K562 (cell line): ENCODE results near the gene ENTREP3. TPM values are rescaled to one million over a fixed set of nuclear protein-coding genes. Genes with fewer than 3 reads are reported as not detected.

ENCODE experiments used
- ATAC-seq: fragments of 200-7000 bp; cut with Tn5 transposase; 3 replicates; pipeline ENCODE4 v1.9.1; 2020; ENCODE audit warnings: moderate library complexity
- BruUV-seq: library from RNA; stranded (reverse); fragments of 400-500 nt; replicated peaks from 2 replicates; lab custom pipeline; 2021; lab: Mats Ljungman, UMichigan
- CTCF ChIA-PET: fragments of 300-600 bp; formaldehyde crosslinking; extraction: SDS; loops from one replicate; lab custom pipeline; 2021; ENCODE audit warnings: low intra/inter-chr PET ratio; lab: Yijun Ruan, JAX
- POLR2A ChIA-PET: fragments of 300-600, 350-650 bp; sonication (Branson Sonifier 250); formaldehyde crosslinking; extraction: SDS; loops from one replicate; lab custom pipeline; 2021; ENCODE audit warnings: antibody characterized with exemption, inconsistent platforms; lab: Yijun Ruan, JAX
- DNase-seq, 4 experiments: peaks; one replicate each; pipeline versions ENCODE4 v3.0.0 to v3.0.0-alpha.2; 2011 to 2018; ENCODE audit warnings: low spot score in 3 of 4, mixed read lengths in 3 of 4; ENCODE audit errors: extremely low read depth in 1 of 4
- FAIRE-seq: peaks from 2 replicates; lab custom pipeline; 2011; peaks lifted over from hg19 to GRCh38; lab: Jason Lieb, UNC
- H2AFZ ChIP-seq: 2 replicates; pipeline ENCODE4 v1.6.0; 2011; ENCODE audit warnings: low read depth, low read length, control low read depth, inconsistent platforms
- H3K27ac ChIP-seq: fragments of 200-600 bp; 3 replicates; pipeline ENCODE4 v1.8.0; 2011; ENCODE audit warnings: low read depth, mild to moderate bottlenecking, control low read depth, inconsistent platforms, low read length, moderate library complexity, mixed read lengths; ENCODE audit errors: extremely low read depth
- H3K27me3 ChIP-seq, 2 experiments: fragments of 300-600 bp in 1 of 2; 2 replicates in 1 of 2; 3 replicates in 1 of 2; pipeline versions ENCODE4 v1.6.0 to v1.8.0; 2011; ENCODE audit warnings: inconsistent platforms in 2 of 2, low read length in 2 of 2, mild to moderate bottlenecking in 1 of 2, mixed read lengths in 1 of 2, moderate library complexity in 1 of 2; ENCODE audit not compliant: control insufficient read depth in 2 of 2, insufficient read depth in 2 of 2
- H3K36me3 ChIP-seq: fragments of 300-600 bp; 3 replicates; pipeline ENCODE4 v1.8.0; 2011; ENCODE audit warnings: mild to moderate bottlenecking, low read length, inconsistent platforms; ENCODE audit not compliant: control insufficient read depth, insufficient read depth
- H3K4me1 ChIP-seq, 2 experiments: fragments of 200-600 bp in 1 of 2; replicated peaks in 1 of 2; 2 replicates in 1 of 2; 3 replicates in 1 of 2; pipeline versions ENCODE4 v1.5.1 to v1.8.0; 2011; ENCODE audit warnings: inconsistent platforms in 2 of 2, low read length in 2 of 2, mild to moderate bottlenecking in 1 of 2, mixed read lengths in 1 of 2, moderate library complexity in 1 of 2; ENCODE audit not compliant: control insufficient read depth in 2 of 2, insufficient read depth in 2 of 2
- H3K4me2 ChIP-seq: 2 replicates; pipeline ENCODE4 v1.6.1; 2011; ENCODE audit warnings: low read length, control low read depth, inconsistent platforms, mixed read lengths; ENCODE audit not compliant: insufficient read depth
- H3K4me3 ChIP-seq: fragments of 200-600 bp; sonication (generic), shearing (Covaris generic); 2 replicates; pipeline ENCODE4 v1.5.1; 2016; ENCODE audit warnings: control low read depth, inconsistent platforms
- H3K79me2 ChIP-seq: fragments of 200-600 bp; 3 replicates; pipeline ENCODE4 v1.8.0; 2011; ENCODE audit warnings: low read length, inconsistent platforms; ENCODE audit not compliant: control insufficient read depth, insufficient read depth
- H3K9ac ChIP-seq, 2 experiments: 2 replicates each; pipeline versions ENCODE4 v1.6.0 to v1.6.1; 2011; ENCODE audit warnings: low read depth in 2 of 2, low read length in 2 of 2, control low read depth in 1 of 2, inconsistent platforms in 1 of 2, mild to moderate bottlenecking in 1 of 2, mixed read lengths in 1 of 2; ENCODE audit not compliant: insufficient read depth in 1 of 2
- H3K9me1 ChIP-seq: one replicate; pipeline ENCODE4 v1.6.0; 2011; ENCODE audit warnings: inconsistent platforms, mild to moderate bottlenecking, low read length, moderate library complexity; ENCODE audit not compliant: control insufficient read depth, insufficient read depth
- H3K9me3 ChIP-seq: replicated peaks from 2 replicates; pipeline ENCODE4 v1.5.1; 2011; ENCODE audit warnings: low read depth, low read length, inconsistent platforms; ENCODE audit not compliant: control insufficient read depth, insufficient read depth
- H4K20me1 ChIP-seq: replicated peaks from 2 replicates; pipeline ENCODE4 v1.6.1; 2011; ENCODE audit warnings: low read length, inconsistent platforms, mixed read lengths; ENCODE audit not compliant: control insufficient read depth, insufficient read depth
- CREB5 ChIP-seq: fragments of 250-450 bp; sonication (Bioruptor Pico); IDR thresholded peaks from 2 replicates; pipeline ENCODE4 v1.5.0; 2020; ENCODE audit warnings: mild to moderate bottlenecking
- HNRNPL ChIP-seq: fragments of 200-400 bp; formaldehyde crosslinking; IDR thresholded peaks from 2 replicates; pipeline ENCODE4 v1.6.1; 2017; ENCODE audit warnings: low read depth, mild to moderate bottlenecking, low read length
- MAX ChIP-seq: sonication (generic); formaldehyde crosslinking; IDR thresholded peaks from 2 replicates; pipeline ENCODE4 v1.9.0; 2022; ENCODE audit warnings: mild to moderate bottlenecking, missing genetic modification reagents
- MAZ ChIP-seq, 2 experiments: fragments of 450-650 bp in 1 of 2; sonication (generic) in 1 of 2; formaldehyde crosslinking; IDR thresholded peaks in 1 of 2; conservative IDR thresholded peaks in 1 of 2; 2 replicates each; pipeline versions ENCODE4 v1.4.0 to v1.5.0; 2020; ENCODE audit warnings: mild to moderate bottlenecking in 1 of 2, missing genetic modification reagents in 1 of 2
- MBD2 ChIP-seq: sonication (generic); IDR thresholded peaks from 2 replicates; pipeline ENCODE4 v1.6.1; 2016; ENCODE audit warnings: low read depth, borderline replicate concordance
- TSHZ1 ChIP-seq: fragments of 250-450 bp; sonication (Bioruptor Pico); IDR thresholded peaks from 2 replicates; pipeline ENCODE4 v1.4.0; 2020; ENCODE audit warnings: mild to moderate bottlenecking, moderate library complexity
- ZNF263 ChIP-seq: sonication (generic); formaldehyde crosslinking; IDR thresholded peaks from 2 replicates; pipeline ENCODE4 v1.8.0; 2022; ENCODE audit warnings: mild to moderate bottlenecking, missing genetic modification reagents, borderline replicate concordance
- ZNF280A ChIP-seq: fragments of 450-650 bp; IDR thresholded peaks from 2 replicates; pipeline ENCODE4 v1.6.1; 2018; ENCODE audit warnings: mild to moderate bottlenecking, low read depth; ENCODE audit not compliant: partially characterized antibody
- ZNF41 ChIP-seq: fragments of 250-450 bp; sonication (Bioruptor Pico); conservative IDR thresholded peaks from 2 replicates; pipeline ENCODE4 v1.4.0; 2020; ENCODE audit warnings: mild to moderate bottlenecking
- ZNF740 ChIP-seq, 3 experiments: fragments of 200-800 bp in 1 of 3; sonication (Bioruptor generic) in 1 of 3; sonication (generic) in 1 of 3; formaldehyde crosslinking in 1 of 3; IDR thresholded peaks; 2 replicates each; pipeline versions ENCODE4 v1.6.1 to v1.8.0; 2016 to 2022; ENCODE audit warnings: mild to moderate bottlenecking in 2 of 3, missing compliant biosample characterization in 2 of 3, missing genetic modification characterization in 2 of 3, missing genetic modification reagents in 1 of 3
- WGBS: fragments of 100-300 bp; shearing (Covaris generic); methylation state at CpG from one replicate; pipeline ENCODE4 v1.1.6; 2016; ENCODE audit warnings: low coverage, mixed read lengths; ENCODE audit not compliant: insufficient coverage; ENCODE audit errors: missing lambda C conversion rate; 5-methylcytosine and 5-hydroxymethylcytosine counted together
- in situ Hi-C: fragments of 300-500 bp; cut with MboI; formaldehyde crosslinking; loops from 4 replicates; pipeline ENCODE4 v1.15.0; 2018; ENCODE audit warnings: inconsistent platforms, mixed read lengths
- intact Hi-C: fragments of 100-400 bp; cut with micrococcal nuclease; formaldehyde crosslinking; loops from 2 replicates; pipeline ENCODE4 v1.14.2; 2022
- polyA plus RNA-seq, 8 experiments: library from polyadenylated mRNA; depleted of rRNA in 4 of 8; stranded (reverse) in 5 of 8; unstranded in 3 of 8; fragments of >200 nt; fragmentation: Nextera tagmentation in 2 of 8; fragmentation: Illumina TruSeq in 1 of 8; extraction: Ambion mirVana in 2 of 8; extraction: Trizol in 1 of 8; gene quantifications; 2 replicates each; pipeline versions ENCODE4 v1.2.1 to v1.2.3, GENCODE V29; 2011 to 2014; ENCODE audit warnings: inconsistent platforms in 1 of 8, missing spikeins in 1 of 8
- total RNA-seq, 7 experiments: library from RNA; depleted of rRNA in 6 of 7; stranded (reverse); fragments of >200 nt in 6 of 7; fragmentation: Illumina TruSeq in 2 of 7; extraction: Trizol in 2 of 7; gene quantifications; 2 replicates each; pipeline versions ENCODE4 v1.2.1 to v1.2.3, GENCODE V29; 2011 to 2021; ENCODE audit warnings: low replicate concordance in 1 of 7

Gene ENTREP3
- total and polyA plus RNA-seq, 9 of the 15 experiments (the other 6 are each of a cell fraction or from before 2014, with no cell fraction given) = 1.9 to 41.8 (median 5.9) TPM

GRCh38 chr1:155254714-155255242 lies 505 bp downstream of the ENTREP3 start:
- intact Hi-C loops = loop anchor here (5.0 to 10.0 kb wide), 2 partner anchors 250 to 338 kb away; no protein-coding TSS in a partner anchor
- Histone ChIP-seq H3K9me3 (no peaks in the 10 kb centered on the region), H3K36me3 (peaks cover 40% of the 10 kb centered on the region; the same call in 2 of the 3 replicates), H4K20me1 (no peaks in the 10 kb centered on the region), H2AFZ (peak overlapping the region; percentile 93), H3K4me3 (peak overlapping the region; percentile 58), H3K27ac (peak overlapping the region; percentile 65), H3K4me1 (peaks cover 25 to 48% of the 10 kb centered on the region in 2 experiments), H3K9me1 (no peaks in the 10 kb centered on the region), H3K27me3 (no peaks in the 10 kb centered on the region), H3K4me2 (peak overlapping the region; percentile 81), H3K9ac (peak overlapping the region; percentile 75 to 97), H3K79me2 (peaks cover 18% of the 10 kb centered on the region)
- ChIA-PET POLR2A (interaction anchor here (0.7 to 2.1 kb wide), 5 partner anchors 9 to 66 kb away, joined by 3 to 9 read pairs (median 3); partner anchors contain the start of gene RUSC1), CTCF (no interaction called here)
- no peak for DNase-seq
- no TSS peak for BruUV-seq
- in situ Hi-C loops = loop anchor here (10.0 kb wide), 1 partner anchor 340 kb away; no protein-coding TSS in a partner anchor
- no peak for FAIRE-seq
- WGBS = 30% methylated on average over 21 of the region's 35 CpGs
- ATAC-seq = no peak
- TF ChIP-seq MAZ (CRISPR knock-in tag; conservative IDR thresholded peaks at IDR 0.05 in 1 of 2, IDR thresholded peaks at IDR 0.05 in 1 of 2) (no peak), CREB5 (CRISPR knock-in tag) (no peak), MBD2 (no peak), MAX (CRISPR knock-in tag) (0 out of 2 replicates have a peak, but pooled peaks have one; percentile 2), TSHZ1 (CRISPR knock-in tag) (no peak), ZNF41 (CRISPR knock-in tag) (no peak), ZNF263 (CRISPR knock-in tag) (peak; percentile 46; the same call in 1 of the 2 replicates), ZNF280A (no peak), HNRNPL (peak; percentile 69; the same call in 1 of the 2 replicates), ZNF740 (CRISPR knock-in tag; IDR thresholded peaks at IDR 0.05) (0 out of 2 replicates have a peak, but pooled peaks have one; percentile 12), ZNF740 (tag; IDR thresholded peaks at IDR 0.05) (no peak)
